Chondrocyte (in vitro differentiated cells): ENCODE data around the gene FXYD2. TPM values are rescaled to one million over a fixed set of nuclear protein-coding genes. Genes with fewer than 3 reads are reported as not detected.

Experiments
- DNase-seq: peaks from one replicate; pipeline ENCODE4 v3.0.0; 2021; ENCODE audit warnings: mixed read lengths, low spot score
- H3K27ac Mint-ChIP-seq: one replicate; pipeline ENCODE4 v1.8.0; 2021; ENCODE audit warnings: mild to moderate bottlenecking, moderate library complexity, mixed read lengths; ENCODE audit not compliant: unreplicated experiment
- H3K27me3 Mint-ChIP-seq: 2 replicates; pipeline ENCODE4 v1.8.0; 2021; ENCODE audit warnings: low read depth, mixed read lengths
- H3K36me3 Mint-ChIP-seq: 2 replicates; pipeline ENCODE4 v1.8.0; 2021; ENCODE audit warnings: low read depth, mixed read lengths
- H3K4me1 Mint-ChIP-seq: 2 replicates; pipeline ENCODE4 v1.8.0; 2021; ENCODE audit warnings: low read depth, mild to moderate bottlenecking, mixed read lengths
- H3K4me3 Mint-ChIP-seq: one replicate; pipeline ENCODE4 v1.8.0; 2021; ENCODE audit warnings: mild to moderate bottlenecking, moderate library complexity, mixed read lengths; ENCODE audit not compliant: unreplicated experiment
- H3K9me3 Mint-ChIP-seq: 2 replicates; pipeline ENCODE4 v1.8.0; 2021; ENCODE audit warnings: low read depth, mixed read lengths
- total RNA-seq: library from RNA; stranded (reverse); gene quantifications from 3 replicates; pipeline ENCODE4 v1.2.1, GENCODE V29; 2021
- TF ChIP-seq, protein P1 (sequence below): fragments of 200-600 bp; sonication (generic); IDR thresholded peaks from 2 replicates; pipeline ENCODE4 v1.5.0; 2021; ENCODE audit warnings: antibody characterized with exemption, mild to moderate bottlenecking, moderate library complexity

Gene FXYD2
- total RNA-seq, 1 donor from 2014 or later, result not detected

- Mint-ChIP-seq H3K36me3 (no peaks in the 10 kb centered on the region), H3K9me3 (no peaks in the 10 kb centered on the region), H3K4me1 (peaks cover 2% of the 10 kb centered on the region), H3K4me3 (no peak overlapping the region), H3K27ac (no peak overlapping the region), H3K27me3 (peaks cover 13% of the 10 kb centered on the region)
- TF ChIP-seq, protein P1, sequence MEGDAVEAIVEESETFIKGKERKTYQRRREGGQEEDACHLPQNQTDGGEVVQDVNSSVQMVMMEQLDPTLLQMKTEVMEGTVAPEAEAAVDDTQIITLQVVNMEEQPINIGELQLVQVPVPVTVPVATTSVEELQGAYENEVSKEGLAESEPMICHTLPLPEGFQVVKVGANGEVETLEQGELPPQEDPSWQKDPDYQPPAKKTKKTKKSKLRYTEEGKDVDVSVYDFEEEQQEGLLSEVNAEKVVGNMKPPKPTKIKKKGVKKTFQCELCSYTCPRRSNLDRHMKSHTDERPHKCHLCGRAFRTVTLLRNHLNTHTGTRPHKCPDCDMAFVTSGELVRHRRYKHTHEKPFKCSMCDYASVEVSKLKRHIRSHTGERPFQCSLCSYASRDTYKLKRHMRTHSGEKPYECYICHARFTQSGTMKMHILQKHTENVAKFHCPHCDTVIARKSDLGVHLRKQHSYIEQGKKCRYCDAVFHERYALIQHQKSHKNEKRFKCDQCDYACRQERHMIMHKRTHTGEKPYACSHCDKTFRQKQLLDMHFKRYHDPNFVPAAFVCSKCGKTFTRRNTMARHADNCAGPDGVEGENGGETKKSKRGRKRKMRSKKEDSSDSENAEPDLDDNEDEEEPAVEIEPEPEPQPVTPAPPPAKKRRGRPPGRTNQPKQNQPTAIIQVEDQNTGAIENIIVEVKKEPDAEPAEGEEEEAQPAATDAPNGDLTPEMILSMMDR, result no peak
- DNase-seq, result no peak
These were observed 9.7 kb upstream of the FXYD2 start for GRCh38 chr11:117834068-117834810.

- peaks cover 2% of the 10 kb centered on the region for H3K4me1 Mint-ChIP-seq
- no peak for DNase-seq
- TF ChIP-seq, protein P1, result no peak
- peaks cover 10% of the 10 kb centered on the region for H3K27me3 Mint-ChIP-seq
- H3K9me3 Mint-ChIP-seq, result no peaks in the 10 kb centered on the region
- no peak overlapping the region for H3K4me3 Mint-ChIP-seq
- no peak overlapping the region for H3K27ac Mint-ChIP-seq
- no peaks in the 10 kb centered on the region for H3K36me3 Mint-ChIP-seq
These were observed 8.9 kb upstream of the FXYD2 start for GRCh38 chr11:117833401-117833891.

- Mint-ChIP-seq H3K27me3 (peaks cover 8% of the 10 kb centered on the region), H3K27ac (no peak overlapping the region), H3K4me1 (peaks cover 2% of the 10 kb centered on the region), H3K4me3 (no peak overlapping the region), H3K36me3 (no peaks in the 10 kb centered on the region), H3K9me3 (no peaks in the 10 kb centered on the region)
- DNase-seq, result no peak
- TF ChIP-seq, protein P1, result no peak
These were observed 8.0 kb upstream of the FXYD2 start for GRCh38 chr11:117832511-117832910.

DNA sequence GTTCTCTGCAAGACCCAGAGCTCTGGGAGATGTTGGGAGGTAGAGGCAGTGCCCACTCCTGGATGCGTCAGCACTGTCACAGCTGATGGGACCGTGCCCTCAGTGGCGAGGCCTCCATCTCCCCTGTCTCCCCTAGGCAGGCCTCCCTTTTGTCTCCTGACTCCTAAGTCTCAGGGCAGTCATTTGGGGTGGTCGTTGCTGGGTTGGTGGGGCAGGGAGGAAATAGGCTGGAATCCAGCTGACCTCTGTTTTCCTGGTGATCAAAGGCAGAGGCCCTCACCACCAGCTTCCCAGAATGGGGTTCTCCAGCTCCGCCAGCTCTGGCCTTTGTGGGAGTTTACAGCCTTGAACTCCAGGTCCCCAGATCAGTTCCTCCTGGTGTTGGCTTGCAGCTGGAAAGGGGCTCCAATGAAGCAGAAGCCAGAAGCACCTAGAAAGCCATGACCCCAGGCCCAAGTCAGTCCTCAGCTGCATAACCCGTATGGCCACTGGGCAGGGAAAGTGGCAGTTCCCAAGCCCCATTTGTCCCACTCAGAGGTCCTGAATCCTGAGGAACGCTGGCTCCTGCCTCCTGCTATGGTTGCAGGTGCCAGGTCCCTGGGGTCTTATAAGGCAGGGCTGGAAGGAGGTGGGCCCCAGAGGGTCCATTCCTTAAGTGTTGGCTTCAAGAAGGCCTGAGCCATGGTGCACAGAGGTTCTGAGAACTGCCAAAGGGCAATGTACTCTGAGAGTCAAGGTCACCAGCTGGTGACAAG, 7.3 kb upstream of the FXYD2 start:
- H3K36me3 Mint-ChIP-seq, result no peaks in the 10 kb centered on the region
- H3K27ac Mint-ChIP-seq, result no peak overlapping the region
- no peak overlapping the region for H3K4me3 Mint-ChIP-seq

More for the DNA sequence above, 7.3 kb upstream of the FXYD2 start:
- peaks cover 7% of the 10 kb centered on the region for H3K27me3 Mint-ChIP-seq
- peaks cover 2% of the 10 kb centered on the region for H3K4me1 Mint-ChIP-seq
- no peak for DNase-seq
- no peaks in the 10 kb centered on the region for H3K9me3 Mint-ChIP-seq
- TF ChIP-seq, protein P1, result no peak
